Astrocyte (in vitro differentiated cells and primary cell): Measurements from ENCODE around the gene PKDCC. TPM values are rescaled to one million over a fixed set of nuclear protein-coding genes. Genes with fewer than 3 reads are reported as not detected.
A peak's percentile ranks its signal among the peaks of the same experiment; 100 is the strongest.

ENCODE experiments used
- DNase-seq: peaks from one replicate; pipeline ENCODE4 v3.0.0-alpha.2; 2010; ENCODE audit warnings: low read depth
- FAIRE-seq: peaks from 2 replicates; lab custom pipeline; 2011; peaks lifted over from hg19 to GRCh38; lab: Jason Lieb, UNC
- H2AFZ ChIP-seq: 2 replicates; pipeline ENCODE4 v1.6.0; 2012; ENCODE audit warnings: low read depth, low read length, inconsistent platforms
- H3K27ac ChIP-seq: 2 replicates; pipeline ENCODE4 v1.5.1; 2011; ENCODE audit warnings: low read depth, low read length, inconsistent platforms
- H3K27me3 ChIP-seq: 2 replicates; pipeline ENCODE4 v1.6.0; 2011; ENCODE audit warnings: low read length, inconsistent platforms; ENCODE audit not compliant: insufficient read depth
- H3K36me3 ChIP-seq: 2 replicates; pipeline ENCODE4 v1.5.1; 2011; ENCODE audit warnings: low read length, inconsistent platforms; ENCODE audit not compliant: insufficient read depth
- H3K4me1 ChIP-seq: 2 replicates; pipeline ENCODE4 v1.5.1; 2011; ENCODE audit warnings: low read length, inconsistent platforms; ENCODE audit not compliant: insufficient read depth
- H3K4me2 ChIP-seq: 2 replicates; pipeline ENCODE4 v1.6.0; 2012; ENCODE audit warnings: low read length, inconsistent platforms
- H3K4me3 ChIP-seq: 2 replicates; pipeline ENCODE4 v1.5.1; 2011; ENCODE audit warnings: low read depth, mild to moderate bottlenecking, low read length, inconsistent platforms; ENCODE audit not compliant: insufficient read depth
- H3K79me2 ChIP-seq: 2 replicates; pipeline ENCODE4 v1.6.0; 2012; ENCODE audit warnings: mild to moderate bottlenecking, low read length, inconsistent platforms; ENCODE audit not compliant: insufficient read depth
- H3K9ac ChIP-seq: 2 replicates; pipeline ENCODE4 v1.6.0; 2012; ENCODE audit warnings: mild to moderate bottlenecking, low read length, inconsistent platforms
- H3K9me3 ChIP-seq: 2 replicates; pipeline ENCODE4 v1.5.1; 2012; ENCODE audit warnings: low read depth, mild to moderate bottlenecking, low read length, inconsistent platforms; ENCODE audit not compliant: insufficient read depth
- H4K20me1 ChIP-seq: 2 replicates; pipeline ENCODE4 v1.6.0; 2012; ENCODE audit warnings: low read length, inconsistent platforms; ENCODE audit not compliant: insufficient read depth
- H3K27ac Mint-ChIP-seq: one replicate; pipeline ENCODE4 v1.8.0; 2021; ENCODE audit warnings: mild to moderate bottlenecking, mixed read lengths; ENCODE audit not compliant: unreplicated experiment
- H3K27me3 Mint-ChIP-seq: one replicate; pipeline ENCODE4 v1.8.0; 2021; ENCODE audit warnings: low read depth, mixed read lengths; ENCODE audit not compliant: unreplicated experiment
- H3K36me3 Mint-ChIP-seq: one replicate; pipeline ENCODE4 v1.8.0; 2021; ENCODE audit warnings: low read depth, mixed read lengths; ENCODE audit not compliant: unreplicated experiment
- H3K4me1 Mint-ChIP-seq: one replicate; pipeline ENCODE4 v1.8.0; 2021; ENCODE audit warnings: low read depth, mixed read lengths; ENCODE audit not compliant: unreplicated experiment
- H3K4me3 Mint-ChIP-seq: one replicate; pipeline ENCODE4 v1.8.0; 2021; ENCODE audit warnings: mild to moderate bottlenecking, moderate library complexity, mixed read lengths; ENCODE audit not compliant: unreplicated experiment
- H3K9me3 Mint-ChIP-seq: one replicate; pipeline ENCODE4 v1.8.0; 2021; ENCODE audit warnings: mild to moderate bottlenecking, mixed read lengths; ENCODE audit not compliant: unreplicated experiment
- EZH2 ChIP-seq: IDR thresholded peaks from 2 replicates; pipeline ENCODE4 v1.6.1; 2012; ENCODE audit warnings: mild to moderate bottlenecking, low read length, inconsistent platforms; ENCODE audit not compliant: insufficient read depth
- total RNA-seq: library from RNA; stranded (reverse); gene quantifications from 2 replicates; pipeline ENCODE4 v1.2.1, GENCODE V29; 2021
- TF ChIP-seq, protein P1 (sequence below): IDR thresholded peaks from 2 replicates; pipeline ENCODE4 v1.5.1; 2011; ENCODE audit warnings: low read depth, mild to moderate bottlenecking, inconsistent platforms, low read length, moderate library complexity; ENCODE audit not compliant: insufficient read depth

The PKDCC gene
- total RNA-seq, 1 donor from 2014 or later = 6.9 TPM

DNA sequence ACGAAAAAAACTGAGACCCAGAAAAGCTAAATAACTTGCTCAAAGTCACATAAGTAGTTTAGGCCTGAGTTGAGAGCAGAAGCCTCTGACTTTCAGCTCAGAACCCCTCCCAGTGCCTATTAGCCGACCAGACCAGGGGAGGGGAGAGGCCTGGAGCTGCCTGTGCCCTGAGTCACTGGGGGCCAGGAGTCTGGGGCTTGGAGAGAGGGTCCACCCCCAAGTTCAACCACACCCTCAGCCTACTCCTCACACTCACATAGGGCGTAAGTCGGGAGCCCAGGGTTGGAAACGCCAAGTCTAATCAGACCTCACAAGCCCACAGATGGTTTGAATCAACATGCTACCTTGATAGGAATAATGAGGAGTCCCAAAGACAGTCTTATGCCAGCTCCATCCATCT lies 12.6 kb upstream of the PKDCC start:
- Histone ChIP-seq H3K4me3 (no peak overlapping the region), H4K20me1 (no peaks in the 10 kb centered on the region), H3K27ac (no peak overlapping the region), H3K9me3 (no peaks in the 10 kb centered on the region), H3K27me3 (no peaks in the 10 kb centered on the region), H3K9ac (no peak overlapping the region), H3K4me2 (no peak overlapping the region), H3K79me2 (no peaks in the 10 kb centered on the region), H3K36me3 (no peaks in the 10 kb centered on the region), H3K4me1 (peaks cover 6% of the 10 kb centered on the region), H2AFZ (no peak overlapping the region)
- Mint-ChIP-seq H3K9me3 (peaks cover 3% of the 10 kb centered on the region), H3K4me1 (peaks cover 9% of the 10 kb centered on the region), H3K27ac (no peak overlapping the region), H3K27me3 (peaks cover 17% of the 10 kb centered on the region), H3K36me3 (no peaks in the 10 kb centered on the region), H3K4me3 (no peak overlapping the region)
- no peak for FAIRE-seq
- TF ChIP-seq, protein P1, sequence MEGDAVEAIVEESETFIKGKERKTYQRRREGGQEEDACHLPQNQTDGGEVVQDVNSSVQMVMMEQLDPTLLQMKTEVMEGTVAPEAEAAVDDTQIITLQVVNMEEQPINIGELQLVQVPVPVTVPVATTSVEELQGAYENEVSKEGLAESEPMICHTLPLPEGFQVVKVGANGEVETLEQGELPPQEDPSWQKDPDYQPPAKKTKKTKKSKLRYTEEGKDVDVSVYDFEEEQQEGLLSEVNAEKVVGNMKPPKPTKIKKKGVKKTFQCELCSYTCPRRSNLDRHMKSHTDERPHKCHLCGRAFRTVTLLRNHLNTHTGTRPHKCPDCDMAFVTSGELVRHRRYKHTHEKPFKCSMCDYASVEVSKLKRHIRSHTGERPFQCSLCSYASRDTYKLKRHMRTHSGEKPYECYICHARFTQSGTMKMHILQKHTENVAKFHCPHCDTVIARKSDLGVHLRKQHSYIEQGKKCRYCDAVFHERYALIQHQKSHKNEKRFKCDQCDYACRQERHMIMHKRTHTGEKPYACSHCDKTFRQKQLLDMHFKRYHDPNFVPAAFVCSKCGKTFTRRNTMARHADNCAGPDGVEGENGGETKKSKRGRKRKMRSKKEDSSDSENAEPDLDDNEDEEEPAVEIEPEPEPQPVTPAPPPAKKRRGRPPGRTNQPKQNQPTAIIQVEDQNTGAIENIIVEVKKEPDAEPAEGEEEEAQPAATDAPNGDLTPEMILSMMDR = no peak
- no peak for TF ChIP-seq EZH2
- DNase-seq = peak; percentile 50

DNA sequence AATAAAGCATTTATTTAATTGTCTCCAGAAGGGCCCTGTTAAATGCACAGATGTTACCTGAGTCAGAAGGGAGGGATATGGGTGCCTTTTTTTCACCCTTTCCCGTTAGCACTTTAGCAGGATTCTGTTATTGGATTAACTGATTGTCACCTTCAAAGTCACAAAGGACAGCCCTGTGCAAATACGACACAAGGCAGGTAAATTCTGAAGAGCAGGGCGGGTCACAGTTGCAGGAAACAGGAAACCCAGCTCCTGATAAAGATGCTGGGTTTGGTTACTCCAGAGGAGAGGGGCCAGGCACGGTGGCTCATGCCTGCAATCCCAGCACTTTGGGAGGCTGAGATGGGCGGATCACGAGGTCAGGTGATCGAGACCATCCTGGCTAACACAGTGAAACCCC lies 11.4 kb upstream of the PKDCC start:
- H3K4me1 Mint-ChIP-seq = peaks cover 8% of the 10 kb centered on the region

DNA sequence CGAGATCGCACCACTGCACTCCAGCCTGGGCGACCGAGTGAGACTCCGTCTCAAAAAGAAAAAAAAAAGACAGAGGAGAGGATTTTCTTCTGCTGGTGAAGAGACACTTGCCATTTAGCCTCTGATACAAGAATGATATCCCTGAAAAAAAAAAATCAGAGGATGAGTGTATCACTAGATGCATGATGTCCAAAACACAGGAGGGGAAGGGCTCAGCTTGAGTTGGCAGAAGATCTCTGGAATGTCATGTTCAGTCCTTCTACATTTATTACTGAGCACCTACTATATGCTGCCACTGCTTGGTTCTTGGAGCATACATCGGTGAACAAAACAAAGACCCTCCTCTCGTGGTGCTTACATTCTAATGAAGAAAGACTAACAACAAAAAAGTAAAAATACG lies 10.9 kb upstream of the PKDCC start:
- Mint-ChIP-seq H3K4me3 (no peak overlapping the region), H3K36me3 (no peaks in the 10 kb centered on the region), H3K27ac (no peak overlapping the region), H3K27me3 (peaks cover 14% of the 10 kb centered on the region), H3K9me3 (peaks cover 3% of the 10 kb centered on the region), H3K4me1 (peaks cover 8% of the 10 kb centered on the region)
- Histone ChIP-seq H2AFZ (no peak overlapping the region), H3K27me3 (no peaks in the 10 kb centered on the region), H3K9ac (no peak overlapping the region), H3K4me1 (peaks cover 3% of the 10 kb centered on the region), H3K36me3 (no peaks in the 10 kb centered on the region), H4K20me1 (no peaks in the 10 kb centered on the region), H3K4me3 (no peak overlapping the region), H3K9me3 (no peaks in the 10 kb centered on the region), H3K4me2 (no peak overlapping the region), H3K27ac (no peak overlapping the region), H3K79me2 (no peaks in the 10 kb centered on the region)
- no peak for DNase-seq
- no peak for FAIRE-seq
- no peak for TF ChIP-seq EZH2
- TF ChIP-seq, protein P1 = no peak

More for the DNA sequence above, 11.4 kb upstream of the PKDCC start:
- no peak for FAIRE-seq
- TF ChIP-seq, protein P1 = no peak
- TF ChIP-seq EZH2 = no peak
- Mint-ChIP-seq H3K27me3 (peaks cover 14% of the 10 kb centered on the region), H3K27ac (no peak overlapping the region), H3K36me3 (no peaks in the 10 kb centered on the region), H3K4me3 (no peak overlapping the region), H3K9me3 (peaks cover 3% of the 10 kb centered on the region)
- DNase-seq = no peak
- Histone ChIP-seq H3K27me3 (no peaks in the 10 kb centered on the region), H3K9me3 (no peaks in the 10 kb centered on the region), H2AFZ (no peak overlapping the region), H3K36me3 (no peaks in the 10 kb centered on the region), H3K9ac (no peak overlapping the region), H3K4me3 (no peak overlapping the region), H3K79me2 (no peaks in the 10 kb centered on the region), H4K20me1 (no peaks in the 10 kb centered on the region), H3K4me1 (peaks cover 3% of the 10 kb centered on the region), H3K4me2 (no peak overlapping the region), H3K27ac (no peak overlapping the region)
